Measurements from ENCODE around the gene TMEM163.

Gene TMEM163

DNA sequence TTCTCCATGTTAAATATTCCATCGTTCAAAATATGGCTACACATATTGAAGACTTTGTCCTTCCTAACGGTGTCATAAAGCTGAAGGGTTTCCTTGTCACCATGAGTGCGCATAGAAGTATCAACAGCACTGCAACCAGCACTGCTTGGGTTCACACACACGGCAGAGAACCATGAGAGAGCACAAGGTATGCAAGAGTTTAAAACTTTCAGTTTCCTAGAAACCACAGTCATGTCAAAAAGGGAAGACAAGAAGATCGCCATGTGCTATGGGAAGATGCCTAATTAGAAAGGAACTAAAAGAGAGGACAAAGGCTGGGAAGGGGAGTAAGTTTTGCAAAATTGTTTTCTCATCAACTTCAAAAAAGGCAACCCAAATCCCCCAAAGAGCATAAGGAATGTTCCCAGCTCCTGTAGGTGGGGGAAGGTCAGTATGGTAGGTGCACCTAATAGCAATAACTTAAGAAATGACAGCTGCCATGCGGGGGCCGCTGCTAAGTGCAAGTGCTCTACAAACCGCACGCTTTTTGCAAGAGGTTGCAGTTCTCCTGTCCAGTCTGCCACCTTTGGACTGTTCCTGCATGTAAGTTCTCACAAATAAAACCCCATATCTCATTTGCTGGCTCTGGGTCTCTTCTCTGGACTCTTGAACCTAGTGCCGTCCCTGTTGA is 136.8 kb downstream of the TMEM163 start:
- no peak overlapping the region for H3K27ac ChIP-seq
- peaks cover 0 to 2% of the 10 kb centered on the region in 2 donors for H3K27me3 ChIP-seq
- no peaks in the 10 kb centered on the region for H3K9me3 ChIP-seq
- H3K4me3 ChIP-seq = no peak overlapping the region
- no peaks in the 10 kb centered on the region for H3K4me1 ChIP-seq
- intact Hi-C loops (cut with DNase I; ENCODE audit: low total_unique reads) = no loop called here
- no peaks in the 10 kb centered on the region for H3K36me3 ChIP-seq
- no peak for DNase-seq
- TF ChIP-seq, protein P1, sequence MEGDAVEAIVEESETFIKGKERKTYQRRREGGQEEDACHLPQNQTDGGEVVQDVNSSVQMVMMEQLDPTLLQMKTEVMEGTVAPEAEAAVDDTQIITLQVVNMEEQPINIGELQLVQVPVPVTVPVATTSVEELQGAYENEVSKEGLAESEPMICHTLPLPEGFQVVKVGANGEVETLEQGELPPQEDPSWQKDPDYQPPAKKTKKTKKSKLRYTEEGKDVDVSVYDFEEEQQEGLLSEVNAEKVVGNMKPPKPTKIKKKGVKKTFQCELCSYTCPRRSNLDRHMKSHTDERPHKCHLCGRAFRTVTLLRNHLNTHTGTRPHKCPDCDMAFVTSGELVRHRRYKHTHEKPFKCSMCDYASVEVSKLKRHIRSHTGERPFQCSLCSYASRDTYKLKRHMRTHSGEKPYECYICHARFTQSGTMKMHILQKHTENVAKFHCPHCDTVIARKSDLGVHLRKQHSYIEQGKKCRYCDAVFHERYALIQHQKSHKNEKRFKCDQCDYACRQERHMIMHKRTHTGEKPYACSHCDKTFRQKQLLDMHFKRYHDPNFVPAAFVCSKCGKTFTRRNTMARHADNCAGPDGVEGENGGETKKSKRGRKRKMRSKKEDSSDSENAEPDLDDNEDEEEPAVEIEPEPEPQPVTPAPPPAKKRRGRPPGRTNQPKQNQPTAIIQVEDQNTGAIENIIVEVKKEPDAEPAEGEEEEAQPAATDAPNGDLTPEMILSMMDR (IDR thresholded peaks at IDR 0.05) = no peak

DNA sequence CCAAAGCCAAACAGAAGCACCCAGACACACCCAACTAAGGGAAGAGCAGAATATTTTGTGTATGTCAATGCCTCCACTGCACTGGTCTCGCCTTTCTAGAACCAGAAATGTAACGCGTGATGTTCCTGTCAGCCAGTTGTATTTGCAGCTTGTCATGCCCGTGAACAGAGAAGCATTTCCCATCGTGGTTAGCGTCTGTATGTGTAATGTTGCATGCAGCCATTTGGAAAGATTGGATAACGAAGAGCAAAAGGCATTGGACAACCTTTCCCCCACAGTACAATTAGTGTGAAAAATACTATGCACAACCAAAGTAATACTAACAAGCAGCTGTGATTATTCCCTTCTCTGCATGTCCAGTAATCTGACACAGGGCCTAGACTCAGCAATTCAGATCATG is 140.5 kb downstream of the TMEM163 start:
- no peak overlapping the region for H3K4me3 ChIP-seq
- H3K9me3 ChIP-seq = no peaks in the 10 kb centered on the region
- no peaks in the 10 kb centered on the region for H3K36me3 ChIP-seq
- peaks cover 0 to 2% of the 10 kb centered on the region in 2 donors for H3K27me3 ChIP-seq
- TF ChIP-seq, protein P1 (IDR thresholded peaks at IDR 0.05) = no peak
- H3K27ac ChIP-seq = no peak overlapping the region
- H3K4me1 ChIP-seq = no peaks in the 10 kb centered on the region
- intact Hi-C loops (cut with DNase I; ENCODE audit: low total_unique reads) = no loop called here
- DNase-seq = no peak

DNA sequence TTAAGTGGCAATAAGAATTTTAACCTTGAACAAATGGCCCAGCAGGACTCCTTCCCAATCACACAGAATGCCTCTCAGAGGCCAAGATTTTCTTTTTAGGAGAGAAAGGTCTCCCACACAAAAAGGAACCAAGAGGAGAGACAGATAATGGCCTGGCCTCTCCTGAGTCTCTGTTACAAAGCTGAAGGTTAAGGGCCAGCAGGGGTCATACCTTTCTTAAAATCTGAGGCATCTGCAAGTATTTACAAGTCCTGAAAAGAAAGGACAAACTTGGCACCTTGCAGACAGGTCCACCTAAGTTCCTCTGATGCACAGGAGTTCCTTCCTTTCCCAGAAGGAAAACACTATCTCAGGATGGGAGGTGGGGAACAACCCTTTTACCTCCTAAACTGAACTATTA is 142.3 kb downstream of the TMEM163 start:
- H3K9me3 ChIP-seq = no peaks in the 10 kb centered on the region
- TF ChIP-seq, protein P1 (IDR thresholded peaks at IDR 0.05) = no peak
- no peaks in the 10 kb centered on the region for H3K36me3 ChIP-seq
- no peak overlapping the region for H3K4me3 ChIP-seq
- H3K4me1 ChIP-seq = no peaks in the 10 kb centered on the region
- no peak for DNase-seq
- H3K27me3 ChIP-seq = peaks cover 0 to 2% of the 10 kb centered on the region in 2 donors
- intact Hi-C loops (cut with DNase I; ENCODE audit: low total_unique reads) = no loop called here
- H3K27ac ChIP-seq = no peak overlapping the region

DNA sequence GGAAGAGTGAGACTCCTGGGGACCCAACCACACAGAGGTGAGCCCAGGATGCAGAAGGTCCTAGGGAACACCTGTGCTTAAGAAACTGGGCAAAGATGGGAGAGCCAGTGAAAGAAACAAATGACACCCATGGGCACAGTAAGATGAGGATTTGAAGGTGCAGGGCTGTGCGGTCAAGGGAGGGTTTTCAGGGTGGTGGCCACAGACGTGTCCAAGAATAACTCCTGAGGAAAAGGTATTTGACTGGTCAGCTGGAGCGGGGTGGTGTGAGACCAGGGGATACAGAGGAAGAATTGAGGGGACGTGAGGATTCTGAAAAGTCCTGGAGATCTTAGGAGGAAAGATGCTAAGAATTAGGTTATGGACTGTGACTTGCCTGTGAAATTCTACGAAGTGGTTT is 142.9 kb downstream of the TMEM163 start:
- no peak for DNase-seq
- no peaks in the 10 kb centered on the region for H3K4me1 ChIP-seq
- H3K36me3 ChIP-seq = no peaks in the 10 kb centered on the region
- H3K9me3 ChIP-seq = no peaks in the 10 kb centered on the region
- peaks cover 0 to 2% of the 10 kb centered on the region in 2 donors for H3K27me3 ChIP-seq
- no peak overlapping the region for H3K27ac ChIP-seq
- intact Hi-C loops (cut with DNase I; ENCODE audit: low total_unique reads) = no loop called here
- TF ChIP-seq, protein P1 (IDR thresholded peaks at IDR 0.05) = no peak
- no peak overlapping the region for H3K4me3 ChIP-seq

DNA sequence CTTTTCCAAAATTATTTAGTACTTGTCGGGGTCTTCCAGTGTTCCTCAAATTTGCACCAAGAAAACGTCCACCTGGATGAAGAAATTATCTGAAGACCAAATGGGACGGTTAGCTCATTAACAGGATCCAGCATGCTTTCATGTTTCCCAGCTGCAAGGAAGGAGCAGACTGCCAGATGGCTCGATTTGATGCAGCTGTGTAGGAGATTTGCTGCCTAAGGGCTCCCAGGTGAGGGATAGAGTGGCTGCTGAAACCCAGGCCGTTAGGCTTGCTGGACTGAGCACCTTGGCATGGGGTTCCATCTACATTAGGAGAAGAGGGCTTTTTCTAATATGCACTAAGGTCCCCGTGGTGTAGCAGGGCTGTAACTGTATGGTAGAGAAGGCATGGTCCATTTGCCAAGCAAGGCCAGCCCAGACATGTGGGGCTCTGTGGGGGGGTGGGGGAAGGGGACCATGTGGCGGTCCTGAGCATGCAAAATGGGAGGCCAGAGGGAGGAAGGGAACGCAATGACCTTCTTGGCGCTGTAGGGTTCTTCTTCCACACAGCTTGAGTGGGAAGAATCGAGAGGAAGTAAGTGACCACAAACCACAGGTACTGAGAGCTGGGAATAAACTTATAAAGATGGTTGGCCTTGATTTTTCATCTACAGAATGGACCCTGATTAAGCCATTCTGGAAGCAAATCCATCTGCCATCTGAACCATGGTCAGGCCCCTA is 144.0 kb downstream of the TMEM163 start:
- TF ChIP-seq, protein P1 (IDR thresholded peaks at IDR 0.05) = no peak
- Histone ChIP-seq H3K4me1 (no peaks in the 10 kb centered on the region), H3K36me3 (no peaks in the 10 kb centered on the region), H3K4me3 (no peak overlapping the region), H3K27me3 (peaks cover 0 to 2% of the 10 kb centered on the region in 2 donors), H3K9me3 (no peaks in the 10 kb centered on the region), H3K27ac (no peak overlapping the region)
- intact Hi-C loops (cut with DNase I; ENCODE audit: low total_unique reads) = no loop called here
- DNase-seq = no peak
